Activated naive CD8-positive, alpha-beta T cell (primary cell): ENCODE measurements around the gene CLIP1.
A peak's percentile ranks its signal among the peaks of the same experiment; 100 is the strongest.
"Not testable (repeated sequence)": the region's sequence is repeated elsewhere in the genome, so short reads cannot be mapped to it uniquely, and the experiment has no call there.

Experiments used
- H3K27ac Mint-ChIP-seq: one replicate; pipeline ENCODE4 v1.8.0; 2021; ENCODE audit warnings: mixed read lengths
- H3K27me3 Mint-ChIP-seq: one replicate; pipeline ENCODE4 v1.8.0; 2021; ENCODE audit warnings: mixed read lengths
- H3K36me3 Mint-ChIP-seq: one replicate; pipeline ENCODE4 v1.8.0; 2021; ENCODE audit warnings: mixed read lengths
- H3K4me1 Mint-ChIP-seq: one replicate; pipeline ENCODE4 v1.8.0; 2021; ENCODE audit warnings: low read depth, mixed read lengths
- H3K4me3 Mint-ChIP-seq: one replicate; pipeline ENCODE4 v1.8.0; 2021; ENCODE audit warnings: mild to moderate bottlenecking, mixed read lengths
- H3K9me3 Mint-ChIP-seq: one replicate; pipeline ENCODE4 v1.8.0; 2021; ENCODE audit warnings: low read depth, mixed read lengths

Gene CLIP1

GRCh38 chr12:122258462-122258861 is 164.0 kb downstream of the CLIP1 start:
- H3K27me3 Mint-ChIP-seq, H3K27ac Mint-ChIP-seq, H3K9me3 Mint-ChIP-seq, H3K36me3 Mint-ChIP-seq, H3K4me3 Mint-ChIP-seq: not testable (repeated sequence)
- peaks cover 15% of the 10 kb centered on the region for H3K4me1 Mint-ChIP-seq

GRCh38 chr12:122250536-122250935 is 171.9 kb downstream of the CLIP1 start:
- peaks cover 11% of the 10 kb centered on the region for H3K36me3 Mint-ChIP-seq

DNA sequence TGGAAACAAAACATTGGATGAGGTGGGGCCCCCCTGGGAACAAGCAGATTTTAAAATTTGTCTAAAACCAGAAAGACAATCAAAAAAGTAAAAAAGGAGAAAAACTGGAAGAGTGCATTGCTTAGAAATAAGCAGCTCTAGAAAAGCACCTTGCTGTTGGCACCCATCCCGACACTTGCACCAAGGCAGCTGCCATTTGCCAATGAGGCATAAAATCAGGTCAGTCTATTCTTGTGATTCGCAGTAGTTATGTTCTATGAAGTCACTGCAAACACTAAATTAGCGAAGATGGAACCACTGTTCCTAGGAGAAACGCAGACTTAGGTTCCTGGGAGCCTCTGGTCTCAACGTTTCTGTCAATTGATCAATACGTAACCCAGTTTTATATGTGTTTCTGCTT is 172.4 kb downstream of the CLIP1 start:
- H3K27me3 Mint-ChIP-seq: no peaks in the 10 kb centered on the region
- H3K36me3 Mint-ChIP-seq: peaks cover 11% of the 10 kb centered on the region
- H3K27ac Mint-ChIP-seq: no peak overlapping the region
- H3K9me3 Mint-ChIP-seq: no peaks in the 10 kb centered on the region
- no peak overlapping the region for H3K4me3 Mint-ChIP-seq
- peaks cover 9% of the 10 kb centered on the region for H3K4me1 Mint-ChIP-seq

More at GRCh38 chr12:122250536-122250935, 171.9 kb downstream of the CLIP1 start:
- no peak overlapping the region for H3K27ac Mint-ChIP-seq
- H3K27me3 Mint-ChIP-seq: no peaks in the 10 kb centered on the region
- peaks cover 7% of the 10 kb centered on the region for H3K4me1 Mint-ChIP-seq
- H3K4me3 Mint-ChIP-seq: no peak overlapping the region
- no peaks in the 10 kb centered on the region for H3K9me3 Mint-ChIP-seq

DNA sequence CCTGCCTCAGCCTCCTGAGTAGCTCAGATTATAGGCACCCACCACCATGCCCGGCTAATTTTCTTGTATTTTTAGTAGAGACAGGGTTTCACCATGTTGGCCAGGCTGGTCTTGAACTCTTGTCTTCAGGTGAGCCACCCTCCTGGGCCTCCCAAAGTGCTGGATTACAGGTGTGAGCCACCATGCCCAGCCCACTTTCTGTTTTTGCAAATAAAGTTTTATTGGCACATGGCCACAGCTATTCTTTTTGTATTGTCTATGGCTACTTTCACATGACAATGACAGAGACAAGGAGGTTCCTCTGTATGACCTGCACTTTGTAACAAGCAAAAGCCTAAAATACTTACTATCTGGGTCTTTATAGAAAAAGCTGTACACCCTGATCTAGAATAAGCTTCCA is 176.9 kb downstream of the CLIP1 start:
- Mint-ChIP-seq H3K4me1 (peaks cover 21% of the 10 kb centered on the region), H3K9me3 (no peaks in the 10 kb centered on the region), H3K4me3 (no peak overlapping the region), H3K27me3 (no peaks in the 10 kb centered on the region), H3K27ac (peak overlapping the region; percentile 34), H3K36me3 (peaks cover 12% of the 10 kb centered on the region)

GRCh38 chr12:122244565-122245371 is 177.7 kb downstream of the CLIP1 start:
- Mint-ChIP-seq H3K36me3 (peaks cover 11% of the 10 kb centered on the region), H3K27ac (peak overlapping the region; percentile 36), H3K4me3 (peak overlapping the region; percentile 76), H3K9me3 (no peaks in the 10 kb centered on the region), H3K4me1 (peaks cover 21% of the 10 kb centered on the region), H3K27me3 (no peaks in the 10 kb centered on the region)

- H3K9me3 Mint-ChIP-seq: no peaks in the 10 kb centered on the region
- H3K27ac Mint-ChIP-seq: peak overlapping the region; percentile 77
- peaks cover 9% of the 10 kb centered on the region for H3K36me3 Mint-ChIP-seq
- peak overlapping the region; percentile 76 for H3K4me3 Mint-ChIP-seq
- H3K4me1 Mint-ChIP-seq: peaks cover 21% of the 10 kb centered on the region
- no peaks in the 10 kb centered on the region for H3K27me3 Mint-ChIP-seq
Measured at GRCh38 chr12:122243965-122244364, 178.5 kb downstream of the CLIP1 start.

DNA sequence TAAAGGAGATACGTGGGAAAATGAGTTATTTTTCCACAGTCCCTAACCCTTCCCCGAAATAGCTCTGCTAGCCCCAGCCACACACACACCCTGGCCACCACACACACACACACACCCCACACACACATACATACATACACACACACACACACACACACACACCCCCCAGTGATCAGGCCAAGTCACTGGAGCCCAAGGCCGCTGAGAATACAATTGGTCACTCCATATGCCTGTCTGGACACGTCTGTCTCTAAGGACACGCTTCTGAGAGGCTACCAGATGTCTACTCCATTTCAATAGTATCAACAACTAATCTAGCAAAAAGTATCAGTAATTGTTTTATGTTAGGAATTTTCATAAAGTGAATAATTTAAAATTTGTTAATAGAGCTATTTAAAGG is 183.6 kb downstream of the CLIP1 start:
- H3K9me3 Mint-ChIP-seq: no peaks in the 10 kb centered on the region
- peaks cover 9% of the 10 kb centered on the region for H3K36me3 Mint-ChIP-seq
- no peak overlapping the region for H3K27ac Mint-ChIP-seq
- H3K27me3 Mint-ChIP-seq: no peaks in the 10 kb centered on the region
- H3K4me1 Mint-ChIP-seq: peaks cover 2% of the 10 kb centered on the region
- H3K4me3 Mint-ChIP-seq: no peak overlapping the region

GRCh38 chr12:122235741-122236140 is 186.7 kb downstream of the CLIP1 start:
- Mint-ChIP-seq H3K36me3 (peaks cover 10% of the 10 kb centered on the region), H3K27me3 (no peaks in the 10 kb centered on the region), H3K27ac (no peak overlapping the region), H3K4me1 (no peaks in the 10 kb centered on the region), H3K4me3 (no peak overlapping the region), H3K9me3 (no peaks in the 10 kb centered on the region)

GRCh38 chr12:122232691-122233090 is 189.8 kb downstream of the CLIP1 start:
- peaks cover 7% of the 10 kb centered on the region for H3K36me3 Mint-ChIP-seq
- H3K4me3 Mint-ChIP-seq: no peak overlapping the region
- H3K27me3 Mint-ChIP-seq: no peaks in the 10 kb centered on the region
- H3K27ac Mint-ChIP-seq: no peak overlapping the region
- H3K4me1 Mint-ChIP-seq: peaks cover 6% of the 10 kb centered on the region
- no peaks in the 10 kb centered on the region for H3K9me3 Mint-ChIP-seq

GRCh38 chr12:122230798-122231197 is 191.7 kb downstream of the CLIP1 start:
- Mint-ChIP-seq H3K27ac (no peak overlapping the region), H3K4me3 (no peak overlapping the region), H3K9me3 (no peaks in the 10 kb centered on the region), H3K4me1 (peaks cover 18% of the 10 kb centered on the region), H3K36me3 (peaks cover 4% of the 10 kb centered on the region), H3K27me3 (no peaks in the 10 kb centered on the region)

GRCh38 chr12:122228092-122228491 is 194.4 kb downstream of the CLIP1 start:
- peaks cover 6% of the 10 kb centered on the region for H3K36me3 Mint-ChIP-seq

GRCh38 chr12:122227341-122227740 is 195.1 kb downstream of the CLIP1 start:
- peak overlapping the region; percentile 82 for H3K4me3 Mint-ChIP-seq
- peaks cover 37% of the 10 kb centered on the region for H3K4me1 Mint-ChIP-seq
- H3K27ac Mint-ChIP-seq: no peak overlapping the region
- H3K36me3 Mint-ChIP-seq: peaks cover 6% of the 10 kb centered on the region
- H3K9me3 Mint-ChIP-seq: no peaks in the 10 kb centered on the region
- H3K27me3 Mint-ChIP-seq: no peaks in the 10 kb centered on the region

More at GRCh38 chr12:122228092-122228491, 194.4 kb downstream of the CLIP1 start:
- no peak overlapping the region for H3K27ac Mint-ChIP-seq
- peak overlapping the region; percentile 42 for H3K4me3 Mint-ChIP-seq
- no peaks in the 10 kb centered on the region for H3K9me3 Mint-ChIP-seq
- H3K4me1 Mint-ChIP-seq: peaks cover 33% of the 10 kb centered on the region
- H3K27me3 Mint-ChIP-seq: no peaks in the 10 kb centered on the region

GRCh38 chr12:122226366-122227125 is 195.9 kb downstream of the CLIP1 start:
- Mint-ChIP-seq H3K27me3 (no peaks in the 10 kb centered on the region), H3K27ac (no peak overlapping the region), H3K4me1 (peaks cover 43% of the 10 kb centered on the region), H3K4me3 (peak overlapping the region; percentile 88), H3K9me3 (no peaks in the 10 kb centered on the region), H3K36me3 (peaks cover 5% of the 10 kb centered on the region)

- Mint-ChIP-seq H3K9me3 (no peaks in the 10 kb centered on the region), H3K27me3 (no peaks in the 10 kb centered on the region), H3K27ac (peak within 1 kb of the TSS; percentile 79), H3K4me3 (peak within 1 kb of the TSS; percentile 88), H3K4me1 (peaks cover 49% of the 10 kb centered on the region), H3K36me3 (peaks cover 2% of the 10 kb centered on the region)
Measured at GRCh38 chr12:122225683-122226365, 196.6 kb downstream of the CLIP1 start, which contains the start of gene DIABLO. TSS of gene DIABLO (minus strand) at chr12:122226052. CDS start at chr12:122226014, 38 bp downstream.
